ENCODE results near the gene PCSK1.
"Not testable (repeated sequence)": the region's sequence is repeated elsewhere in the genome, so short reads cannot be mapped to it uniquely, and the experiment has no call there.

The PCSK1 gene

DNA sequence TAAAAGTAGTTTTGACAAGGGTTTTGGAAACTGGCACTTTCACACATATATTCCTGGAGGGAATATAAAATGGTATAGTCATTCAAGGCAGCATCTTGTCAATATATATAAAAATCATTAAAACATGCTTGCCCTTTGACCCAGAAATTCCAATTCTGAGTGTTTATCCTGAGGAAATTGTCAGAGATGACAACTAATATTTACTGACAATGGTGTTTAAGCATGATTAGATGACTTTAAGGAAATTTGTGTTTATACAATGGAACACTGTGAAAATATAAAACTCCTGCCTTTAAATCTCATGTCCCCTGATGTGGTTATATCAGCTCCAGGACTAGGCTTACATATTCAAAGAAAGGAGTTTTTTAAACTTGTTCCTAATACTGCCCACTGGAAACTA lies 25.6 kb downstream of the PCSK1 start:
- Histone ChIP-seq H3K36me3 (ENCODE audit: insufficient read depth, low read length) (no peaks in the 10 kb centered on the region), H3K9me3 (ENCODE audit: control insufficient read depth, insufficient read depth, low read length) (no peaks in the 10 kb centered on the region), H3K9ac (ENCODE audit: low read depth, low read length) (no peak overlapping the region), H3K4me1 (ENCODE audit: insufficient read depth, low read length) (no peaks in the 10 kb centered on the region; the same call in 1 of the 2 replicates)

DNA sequence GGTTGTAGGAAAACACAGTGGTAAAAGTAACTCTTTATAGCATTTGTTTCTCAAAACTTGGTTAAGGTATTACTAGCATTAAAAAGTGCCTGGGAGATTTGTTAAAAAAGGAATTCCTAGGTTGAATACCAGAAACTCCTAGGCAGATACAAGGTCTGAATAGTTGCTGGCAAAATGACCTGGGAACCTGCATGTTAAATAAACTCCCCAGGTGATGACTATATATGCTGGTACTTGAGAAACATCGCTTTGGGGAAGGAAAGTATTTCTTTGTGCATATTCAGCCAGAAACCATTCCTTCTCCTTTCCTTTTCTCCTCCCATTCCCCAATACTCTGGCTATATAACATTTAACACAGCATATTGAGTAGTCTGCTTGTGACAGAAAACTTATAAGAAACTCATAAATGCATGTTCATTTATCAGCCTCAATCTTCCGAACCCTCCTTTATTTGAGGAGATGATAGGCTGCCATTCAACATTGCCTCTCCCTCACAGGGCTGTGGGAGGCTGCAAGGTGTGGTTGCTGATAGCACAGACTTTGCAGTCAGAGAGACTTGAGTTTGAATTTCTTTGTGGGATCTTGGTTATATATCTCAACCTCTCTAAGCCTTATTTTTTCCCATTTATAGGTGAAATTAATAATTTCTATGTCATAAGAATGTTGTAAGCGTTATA lies 28.7 kb downstream of the PCSK1 start:
- Histone ChIP-seq H3K4me1 (ENCODE audit: insufficient read depth, low read length) (no peaks in the 10 kb centered on the region; the same call in 1 of the 2 replicates), H3K9ac (ENCODE audit: low read depth, low read length) (no peak overlapping the region), H3K9me3 (ENCODE audit: control insufficient read depth, insufficient read depth, low read length) (no peaks in the 10 kb centered on the region), H3K36me3 (ENCODE audit: insufficient read depth, low read length) (no peaks in the 10 kb centered on the region)

DNA sequence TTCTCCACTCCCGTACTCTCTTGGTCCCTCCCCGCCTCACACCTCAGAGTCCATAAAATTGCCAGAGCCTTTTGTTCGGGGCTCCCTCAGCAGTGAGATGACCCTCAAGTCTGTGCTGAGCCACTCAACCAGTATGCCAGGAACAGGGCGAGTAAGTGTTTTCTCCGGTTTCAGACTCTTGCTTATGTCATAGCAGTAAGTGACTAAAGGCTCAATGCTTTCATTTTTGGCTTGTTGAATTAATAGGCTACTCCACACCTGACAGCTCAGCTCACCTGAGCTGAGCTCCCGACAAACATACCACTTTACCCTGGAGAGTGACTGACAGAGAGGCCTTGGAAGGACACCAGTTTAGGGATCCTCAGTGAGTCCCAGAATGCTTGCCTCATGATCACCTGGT lies 30.5 kb downstream of the PCSK1 start:
- Histone ChIP-seq H3K9me3 (ENCODE audit: control insufficient read depth, insufficient read depth, low read length) (no peaks in the 10 kb centered on the region), H3K4me1 (ENCODE audit: insufficient read depth, low read length) (no peaks in the 10 kb centered on the region; the same call in 1 of the 2 replicates), H3K36me3 (ENCODE audit: insufficient read depth, low read length) (no peaks in the 10 kb centered on the region), H3K9ac (ENCODE audit: low read depth, low read length) (no peak overlapping the region)

DNA sequence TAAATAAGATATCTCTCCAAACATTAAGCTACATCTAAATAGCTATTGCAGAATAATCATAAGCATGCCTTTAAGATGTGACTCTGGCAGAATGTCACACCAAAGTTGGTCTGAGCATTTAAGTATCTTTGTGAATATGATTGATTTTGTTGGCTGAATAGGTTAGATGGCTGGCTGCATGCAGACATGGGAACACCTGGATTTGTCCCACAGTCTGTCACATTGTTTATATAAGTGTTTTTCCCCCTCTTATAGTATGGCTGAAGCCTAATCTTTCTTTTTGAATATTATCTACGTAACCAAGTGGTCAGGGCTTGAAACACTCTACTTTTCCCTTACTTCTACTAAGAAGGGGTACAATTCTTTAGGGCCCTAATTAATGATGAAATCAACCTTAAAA lies 36.2 kb downstream of the PCSK1 start:
- H3K36me3 ChIP-seq (ENCODE audit: insufficient read depth, low read length) = no peaks in the 10 kb centered on the region
- no peaks in the 10 kb centered on the region for H3K4me1 ChIP-seq (ENCODE audit: insufficient read depth, low read length)
- no peak overlapping the region for H3K9ac ChIP-seq (ENCODE audit: low read depth, low read length)
- H3K9me3 ChIP-seq (ENCODE audit: control insufficient read depth, insufficient read depth, low read length) = no peaks in the 10 kb centered on the region

DNA sequence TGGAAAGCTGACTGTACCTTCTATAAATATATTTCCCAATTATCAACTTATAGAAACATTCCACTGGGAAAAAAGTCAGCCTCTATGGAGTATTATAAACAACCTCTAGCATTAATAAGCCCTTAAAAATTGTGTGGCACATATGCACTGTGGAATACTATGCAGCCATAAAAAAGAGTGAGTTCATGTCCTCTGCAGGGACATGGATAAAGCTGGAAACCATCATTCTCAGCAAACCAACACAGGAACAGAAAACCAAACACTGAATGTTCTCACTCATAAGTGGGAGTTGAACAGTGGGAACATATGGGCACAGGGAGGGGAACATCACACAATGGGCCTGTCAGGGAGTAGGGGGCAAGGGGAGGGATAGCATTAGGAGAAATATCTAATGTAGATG lies 37.8 kb downstream of the PCSK1 start:
- not testable (repeated sequence) for H3K36me3 ChIP-seq (ENCODE audit: insufficient read depth, low read length)

DNA sequence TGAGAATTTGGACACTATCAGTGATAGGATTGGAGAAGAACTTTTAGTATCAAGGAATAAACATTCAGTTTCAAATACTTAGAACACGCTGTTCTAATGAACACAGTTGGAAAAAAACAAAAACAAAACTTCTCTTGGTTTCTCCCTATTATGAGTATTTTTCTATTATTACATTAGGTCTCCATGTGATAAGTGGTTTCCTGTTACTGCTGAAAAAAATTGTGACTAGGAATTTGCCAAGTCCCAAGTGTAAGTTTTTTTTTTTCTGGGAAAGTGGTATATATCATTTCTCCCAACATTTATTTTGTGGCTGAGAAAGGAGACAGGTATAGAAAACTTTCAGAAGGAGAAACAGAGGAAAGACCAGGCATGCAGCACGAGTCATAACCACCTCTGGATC lies 41.1 kb downstream of the PCSK1 start:
- H3K4me1 ChIP-seq (ENCODE audit: insufficient read depth, low read length) = no peaks in the 10 kb centered on the region
- H3K36me3 ChIP-seq (ENCODE audit: insufficient read depth, low read length) = no peaks in the 10 kb centered on the region
- no peak overlapping the region for H3K9ac ChIP-seq (ENCODE audit: low read depth, low read length)

More for the DNA sequence above, 37.8 kb downstream of the PCSK1 start:
- H3K9ac ChIP-seq (ENCODE audit: low read depth, low read length); H3K4me1 ChIP-seq (ENCODE audit: insufficient read depth, low read length); H3K9me3 ChIP-seq (ENCODE audit: control insufficient read depth, insufficient read depth, low read length): not testable (repeated sequence)

DNA sequence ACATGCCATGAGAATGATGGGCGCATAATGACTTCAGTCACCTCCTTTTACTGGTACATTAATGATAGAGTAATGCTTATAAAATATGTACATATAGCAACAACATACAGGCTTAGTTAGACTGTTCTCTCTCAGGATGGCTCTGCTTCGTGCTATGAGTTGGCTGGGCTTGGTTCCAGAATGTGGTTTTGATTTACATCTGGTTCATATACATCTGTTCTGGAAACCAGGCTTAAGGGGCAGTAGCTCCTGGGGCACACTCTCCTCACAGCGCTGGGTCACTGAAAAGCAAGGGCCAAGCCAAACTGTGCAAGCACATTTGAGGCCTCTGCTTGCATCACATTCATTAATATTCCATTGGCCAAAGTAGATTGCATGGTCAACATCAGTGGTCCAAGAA lies 44.9 kb downstream of the PCSK1 start:
- Histone ChIP-seq H3K36me3 (ENCODE audit: insufficient read depth, low read length) (no peaks in the 10 kb centered on the region), H3K4me1 (ENCODE audit: insufficient read depth, low read length) (peaks cover 4% of the 10 kb centered on the region; the same call in 1 of the 2 replicates), H3K9ac (ENCODE audit: low read depth, low read length) (no peak overlapping the region), H3K9me3 (ENCODE audit: control insufficient read depth, insufficient read depth, low read length) (no peaks in the 10 kb centered on the region)

More for the DNA sequence above, 41.1 kb downstream of the PCSK1 start:
- H3K9me3 ChIP-seq (ENCODE audit: control insufficient read depth, insufficient read depth, low read length) = no peaks in the 10 kb centered on the region

DNA sequence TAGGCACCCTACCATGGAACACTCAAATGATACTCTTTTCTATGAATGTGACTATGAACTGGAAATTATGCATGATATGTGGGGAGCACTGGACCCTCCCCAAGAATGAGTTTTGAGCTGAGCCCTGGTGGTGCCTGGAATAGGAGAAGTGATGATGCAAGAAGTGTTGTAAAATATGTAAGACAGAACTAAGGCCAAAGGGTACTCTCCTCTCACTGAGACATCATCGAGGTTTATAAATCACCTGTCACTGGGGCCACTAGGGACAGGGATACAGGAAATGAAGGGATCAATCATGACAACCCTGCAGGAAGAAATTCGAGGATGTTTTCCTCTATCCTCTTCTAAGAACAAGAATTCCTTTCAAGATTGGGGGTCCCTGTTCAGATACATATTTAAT lies 45.4 kb downstream of the PCSK1 start:
- H3K9me3 ChIP-seq (ENCODE audit: control insufficient read depth, insufficient read depth, low read length) = no peaks in the 10 kb centered on the region
- no peaks in the 10 kb centered on the region for H3K36me3 ChIP-seq (ENCODE audit: insufficient read depth, low read length)
- H3K4me1 ChIP-seq (ENCODE audit: insufficient read depth, low read length) = peaks cover 4% of the 10 kb centered on the region; the same call in 1 of the 2 replicates
- no peak overlapping the region for H3K9ac ChIP-seq (ENCODE audit: low read depth, low read length)

DNA sequence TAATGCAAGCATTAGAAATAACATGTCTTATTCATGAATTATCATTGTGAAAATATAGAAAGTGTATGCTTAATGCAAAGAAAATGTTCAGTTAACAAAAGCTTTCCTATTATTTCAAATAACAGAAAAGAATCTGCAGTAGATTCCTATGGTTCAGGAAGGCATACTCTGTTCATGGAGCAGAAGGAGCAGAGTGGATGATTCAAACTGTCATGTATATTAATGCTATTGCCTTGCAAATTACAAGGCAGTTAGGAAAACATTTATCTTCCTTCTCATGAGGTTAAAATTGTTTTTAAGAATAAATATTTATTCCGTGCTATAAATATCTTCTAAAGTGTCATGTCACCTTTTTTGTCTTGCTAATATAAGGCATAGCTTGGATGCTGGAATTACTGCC lies 47.5 kb downstream of the PCSK1 start:
- H3K4me1 ChIP-seq (ENCODE audit: insufficient read depth, low read length) = peaks cover 4% of the 10 kb centered on the region; the same call in 1 of the 2 replicates
- no peak overlapping the region for H3K9ac ChIP-seq (ENCODE audit: low read depth, low read length)
- H3K9me3 ChIP-seq (ENCODE audit: control insufficient read depth, insufficient read depth, low read length) = no peaks in the 10 kb centered on the region
- no peaks in the 10 kb centered on the region for H3K36me3 ChIP-seq (ENCODE audit: insufficient read depth, low read length)

DNA sequence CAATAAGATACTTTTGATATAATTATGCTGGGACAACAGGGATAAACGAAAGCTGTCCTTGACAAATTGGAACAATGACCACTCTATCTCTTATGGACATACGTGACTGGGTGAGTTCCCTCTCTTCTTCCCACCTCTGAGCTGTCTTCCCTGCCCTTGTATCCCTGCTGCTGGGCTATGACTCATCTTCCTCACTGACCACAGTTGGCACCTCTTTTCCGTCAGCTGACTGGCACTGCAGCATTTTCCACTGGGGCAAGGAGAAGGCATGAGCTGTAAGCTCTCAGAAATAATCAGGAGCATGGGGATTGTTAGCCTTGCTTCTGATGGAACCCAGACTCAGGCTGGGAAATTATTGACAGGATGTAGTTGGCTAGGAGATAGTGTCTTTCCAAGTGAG lies 48.7 kb downstream of the PCSK1 start:
- no peaks in the 10 kb centered on the region for H3K36me3 ChIP-seq (ENCODE audit: insufficient read depth, low read length)

DNA sequence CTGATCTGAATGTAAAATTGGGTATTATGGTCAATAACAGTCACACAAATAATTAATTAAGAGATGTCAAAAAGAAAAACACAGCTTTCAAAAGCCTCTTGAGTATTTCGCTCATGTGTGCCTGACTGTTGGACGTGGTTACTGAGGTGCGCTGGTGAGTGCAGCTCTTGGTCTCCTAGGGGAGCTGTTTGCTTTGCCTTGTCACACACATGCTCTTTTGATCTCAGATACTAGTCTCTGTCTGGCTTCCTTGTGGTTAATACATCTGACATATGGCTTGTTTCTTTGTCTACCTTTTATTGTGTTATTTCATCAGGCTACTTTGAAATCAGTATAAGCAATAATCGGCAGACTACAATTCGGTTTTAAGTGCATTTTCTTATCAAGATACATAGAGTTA lies 51.5 kb downstream of the PCSK1 start:
- Histone ChIP-seq H3K9ac (ENCODE audit: low read depth, low read length) (no peak overlapping the region), H3K4me1 (ENCODE audit: insufficient read depth, low read length) (peaks cover 4% of the 10 kb centered on the region; the same call in 1 of the 2 replicates)

More for the DNA sequence above, 48.7 kb downstream of the PCSK1 start:
- no peak overlapping the region for H3K9ac ChIP-seq (ENCODE audit: low read depth, low read length)
- no peaks in the 10 kb centered on the region for H3K9me3 ChIP-seq (ENCODE audit: control insufficient read depth, insufficient read depth, low read length)
- peaks cover 4% of the 10 kb centered on the region; the same call in 1 of the 2 replicates for H3K4me1 ChIP-seq (ENCODE audit: insufficient read depth, low read length)

DNA sequence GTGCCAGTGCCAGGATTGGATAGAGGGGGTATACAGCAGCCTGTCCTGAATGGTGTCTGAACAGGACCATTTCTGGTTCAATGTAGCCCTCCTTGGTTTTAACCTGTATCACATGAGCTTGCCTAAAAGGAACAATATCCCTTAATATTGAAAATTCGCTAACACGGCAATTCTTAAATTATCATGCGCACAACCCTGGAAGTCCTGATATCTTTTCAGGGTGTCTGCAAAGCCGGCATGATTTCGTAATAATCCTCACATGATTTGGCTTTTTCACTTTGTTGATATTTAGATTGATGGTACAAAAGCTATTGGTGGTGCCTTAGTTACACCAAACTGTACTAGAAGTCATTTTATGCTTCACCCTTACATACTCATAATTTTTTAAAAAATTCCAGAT lies 53.2 kb downstream of the PCSK1 start:
- H3K4me1 ChIP-seq (ENCODE audit: insufficient read depth, low read length) = no peaks in the 10 kb centered on the region

More for the DNA sequence above, 51.5 kb downstream of the PCSK1 start:
- Histone ChIP-seq H3K9me3 (ENCODE audit: control insufficient read depth, insufficient read depth, low read length) (no peaks in the 10 kb centered on the region), H3K36me3 (ENCODE audit: insufficient read depth, low read length) (no peaks in the 10 kb centered on the region)

DNA sequence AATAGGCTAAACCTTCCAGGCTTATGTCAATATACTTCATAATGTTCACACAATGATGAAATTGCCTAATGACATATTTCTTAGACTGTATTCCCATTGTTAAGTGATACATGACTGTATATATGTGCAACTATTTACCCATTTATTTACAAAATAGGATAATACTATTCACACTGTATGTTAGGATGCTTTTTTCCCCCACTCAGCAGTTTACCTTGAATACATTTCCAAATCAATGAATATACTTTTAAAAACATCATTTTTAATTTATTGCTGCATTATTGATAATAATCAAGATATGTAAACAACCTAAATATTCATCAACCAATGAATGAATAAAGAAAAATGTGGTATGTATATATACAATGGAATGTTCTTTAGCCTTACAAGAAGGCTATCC lies 55.5 kb downstream of the PCSK1 start:
- H3K9ac ChIP-seq (ENCODE audit: low read depth, low read length) = no peak overlapping the region
- no peaks in the 10 kb centered on the region for H3K9me3 ChIP-seq (ENCODE audit: control insufficient read depth, insufficient read depth, low read length)
- no peaks in the 10 kb centered on the region for H3K4me1 ChIP-seq (ENCODE audit: insufficient read depth, low read length)
- no peaks in the 10 kb centered on the region for H3K36me3 ChIP-seq (ENCODE audit: insufficient read depth, low read length)

More for the DNA sequence above, 53.2 kb downstream of the PCSK1 start:
- no peak overlapping the region for H3K9ac ChIP-seq (ENCODE audit: low read depth, low read length)
- no peaks in the 10 kb centered on the region for H3K36me3 ChIP-seq (ENCODE audit: insufficient read depth, low read length)
- no peaks in the 10 kb centered on the region for H3K9me3 ChIP-seq (ENCODE audit: control insufficient read depth, insufficient read depth, low read length)

DNA sequence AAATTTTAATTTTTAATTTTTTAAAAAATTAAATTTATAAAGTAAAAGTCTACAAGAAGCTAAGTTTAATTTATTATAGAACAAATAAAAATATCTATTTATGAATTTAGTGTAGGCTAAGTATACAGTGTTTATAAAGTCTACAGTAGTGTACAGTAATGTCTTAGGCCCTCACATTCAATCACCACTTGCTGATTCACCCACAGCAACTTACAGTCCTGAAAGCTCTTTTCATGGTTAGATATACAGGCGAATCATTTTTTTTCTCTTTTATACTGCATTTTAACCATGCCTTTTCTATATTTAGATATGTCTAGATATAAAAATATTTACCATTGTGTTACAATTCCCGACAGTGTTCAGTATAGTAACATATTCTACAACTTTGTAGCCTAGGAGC lies 55.9 kb downstream of the PCSK1 start:
- Histone ChIP-seq H3K36me3 (ENCODE audit: insufficient read depth, low read length) (no peaks in the 10 kb centered on the region), H3K9ac (ENCODE audit: low read depth, low read length) (no peak overlapping the region), H3K9me3 (ENCODE audit: control insufficient read depth, insufficient read depth, low read length) (no peaks in the 10 kb centered on the region), H3K4me1 (ENCODE audit: insufficient read depth, low read length) (no peaks in the 10 kb centered on the region)

DNA sequence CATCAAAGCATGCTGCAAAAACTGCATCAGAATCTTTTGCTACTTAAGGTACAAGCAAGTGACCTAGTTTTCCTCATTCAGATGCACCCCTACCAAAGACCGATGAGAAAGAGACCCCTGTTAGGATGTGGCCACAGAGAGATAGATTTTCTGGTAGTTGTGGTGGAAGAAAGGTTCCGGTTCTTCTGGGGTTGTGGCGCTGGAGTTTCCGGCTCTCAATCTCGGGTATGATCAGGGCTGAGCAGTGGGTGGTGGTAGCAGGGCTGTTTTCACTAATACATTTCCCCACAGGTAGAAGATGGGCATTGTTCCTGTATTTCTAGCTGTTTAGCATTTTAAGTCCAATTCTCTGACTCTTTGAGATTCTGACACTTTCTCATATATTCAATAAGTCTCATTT lies 58.4 kb downstream of the PCSK1 start:
- Histone ChIP-seq H3K36me3 (ENCODE audit: insufficient read depth, low read length) (no peaks in the 10 kb centered on the region), H3K9ac (ENCODE audit: low read depth, low read length) (no peak overlapping the region), H3K9me3 (ENCODE audit: control insufficient read depth, insufficient read depth, low read length) (no peaks in the 10 kb centered on the region), H3K4me1 (ENCODE audit: insufficient read depth, low read length) (no peaks in the 10 kb centered on the region)

All from ES-I3 (cell line).